ENCODE data around the gene STAB1. TPM values are rescaled to one million over a fixed set of nuclear protein-coding genes. Genes with fewer than 3 reads are reported as not detected.

The STAB1 gene
- total and polyA plus RNA-seq, 10 donors: 287 to 1,994 (median 586) TPM

- Histone ChIP-seq H3K27me3 (replicated peaks in 1 of 7) (peaks cover 0 to 26% (median 5%) of the 10 kb centered on the region in 7 donors), H3K4me3 (no peak overlapping the region), H3K36me3 (peaks cover 0 to 35% (median 0%) of the 10 kb centered on the region in 6 donors), H3K27ac (peak overlapping the region in 2 of 8 donors; percentile 13 to 37), H3K9me3 (no peaks in the 10 kb centered on the region), H3K4me1 (peaks cover 18 to 80% (median 45%) of the 10 kb centered on the region in 6 donors)
- WGBS, 5 donors: 66 to 91% (median 80%) methylated on average over 7 to 12 of the region's 12 CpGs
- TF ChIP-seq POLR2AphosphoS5 (IDR thresholded peaks at IDR 0.05) (peak in 1 of 3 donors; percentile 48), POLR2A (IDR thresholded peaks at IDR 0.05) (no peak)
- TF ChIP-seq, protein P1, sequence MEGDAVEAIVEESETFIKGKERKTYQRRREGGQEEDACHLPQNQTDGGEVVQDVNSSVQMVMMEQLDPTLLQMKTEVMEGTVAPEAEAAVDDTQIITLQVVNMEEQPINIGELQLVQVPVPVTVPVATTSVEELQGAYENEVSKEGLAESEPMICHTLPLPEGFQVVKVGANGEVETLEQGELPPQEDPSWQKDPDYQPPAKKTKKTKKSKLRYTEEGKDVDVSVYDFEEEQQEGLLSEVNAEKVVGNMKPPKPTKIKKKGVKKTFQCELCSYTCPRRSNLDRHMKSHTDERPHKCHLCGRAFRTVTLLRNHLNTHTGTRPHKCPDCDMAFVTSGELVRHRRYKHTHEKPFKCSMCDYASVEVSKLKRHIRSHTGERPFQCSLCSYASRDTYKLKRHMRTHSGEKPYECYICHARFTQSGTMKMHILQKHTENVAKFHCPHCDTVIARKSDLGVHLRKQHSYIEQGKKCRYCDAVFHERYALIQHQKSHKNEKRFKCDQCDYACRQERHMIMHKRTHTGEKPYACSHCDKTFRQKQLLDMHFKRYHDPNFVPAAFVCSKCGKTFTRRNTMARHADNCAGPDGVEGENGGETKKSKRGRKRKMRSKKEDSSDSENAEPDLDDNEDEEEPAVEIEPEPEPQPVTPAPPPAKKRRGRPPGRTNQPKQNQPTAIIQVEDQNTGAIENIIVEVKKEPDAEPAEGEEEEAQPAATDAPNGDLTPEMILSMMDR (IDR thresholded peaks at IDR 0.05 in 8 of 11, conservative IDR thresholded peaks at IDR 0.05 in 3 of 11): no peak
- intact Hi-C loops (cut with DNase I; ENCODE audit: low total_unique reads): no loop called here
- no peak for DNase-seq
Measured at GRCh38 chr3:52529376-52530333, 34.5 kb downstream of the STAB1 start.

GRCh38 chr3:52530918-52531826, 36.0 kb downstream of the STAB1 start:
- Histone ChIP-seq H3K4me3 (no peak overlapping the region), H3K27me3 (replicated peaks in 1 of 7) (peaks cover 0 to 27% (median 5%) of the 10 kb centered on the region in 7 donors), H3K4me1 (peaks cover 17 to 80% (median 41%) of the 10 kb centered on the region in 6 donors), H3K27ac (peak overlapping the region in 1 of 8 donors; percentile 8), H3K9me3 (no peaks in the 10 kb centered on the region), H3K36me3 (peaks cover 0 to 21% (median 0%) of the 10 kb centered on the region in 6 donors)
- TF ChIP-seq, protein P1 (IDR thresholded peaks at IDR 0.05 in 8 of 11, conservative IDR thresholded peaks at IDR 0.05 in 3 of 11): no peak
- TF ChIP-seq POLR2A (IDR thresholded peaks at IDR 0.05): no peak
- TF ChIP-seq POLR2AphosphoS5 (IDR thresholded peaks at IDR 0.05): peak in 1 of 3 donors; percentile 41
- 83 to 93% (median 87%) methylated on average over 9 to 10 of the region's 10 CpGs for WGBS, 5 donors
- intact Hi-C loops (cut with DNase I; ENCODE audit: low total_unique reads): no loop called here
- peak; percentile 67 for DNase-seq

- Histone ChIP-seq H3K4me3 (peak overlapping the region in 2 of 8 donors; percentile 67 to 90), H3K36me3 (peaks cover 0 to 21% (median 0%) of the 10 kb centered on the region in 6 donors), H3K27me3 (replicated peaks in 1 of 7) (peaks cover 0 to 27% (median 5%) of the 10 kb centered on the region in 7 donors), H3K9me3 (no peaks in the 10 kb centered on the region), H3K4me1 (peaks cover 15 to 76% (median 41%) of the 10 kb centered on the region in 6 donors), H3K27ac (peak overlapping the region in 1 of 8 donors; percentile 83)
- 87 to 90% (median 89%) methylated on average over 12 to 14 of the region's 14 CpGs for WGBS, 5 donors
- peak; percentile 76 for DNase-seq
- intact Hi-C loops (cut with DNase I; ENCODE audit: low total_unique reads): no loop called here
- TF ChIP-seq, protein P1 (IDR thresholded peaks at IDR 0.05 in 8 of 11, conservative IDR thresholded peaks at IDR 0.05 in 3 of 11): no peak
- TF ChIP-seq POLR2A (IDR thresholded peaks at IDR 0.05): no peak
- peak in 1 of 3 donors; percentile 10 for TF ChIP-seq POLR2AphosphoS5 (IDR thresholded peaks at IDR 0.05)
Measured at GRCh38 chr3:52531860-52532516, 36.9 kb downstream of the STAB1 start.
